ENCODE data around the gene SND1.

Gene SND1

GRCh38 chr7:127816354-127817190 lies 164.6 kb downstream of the SND1 start:
- Histone ChIP-seq H3K9me3 (ENCODE audit: severe bottlenecking) (no peaks in the 10 kb centered on the region), H3K27ac (ENCODE audit: poor library complexity, severe bottlenecking) (no peak overlapping the region), H3K27me3 (ENCODE audit: insufficient read depth, poor library complexity, severe bottlenecking) (no peaks in the 10 kb centered on the region), H3K36me3 (ENCODE audit: low read depth) (no peaks in the 10 kb centered on the region), H3K4me3 (ENCODE audit: severe bottlenecking) (no peak overlapping the region), H3K4me1 (ENCODE audit: insufficient read depth, poor library complexity, severe bottlenecking) (peaks cover 11% of the 10 kb centered on the region)
- ATAC-seq (ENCODE audit: low read depth) (no peak), DNase-seq (ENCODE audit: low spot score) (no peak)
- TF ChIP-seq CTCF (IDR thresholded peaks at IDR 0.05; ENCODE audit: poor library complexity, severe bottlenecking): no peak

- no peaks in the 10 kb centered on the region for H3K9me3 ChIP-seq (ENCODE audit: severe bottlenecking)
- H3K4me3 ChIP-seq (ENCODE audit: severe bottlenecking): no peak overlapping the region
- H3K4me1 ChIP-seq (ENCODE audit: insufficient read depth, poor library complexity, severe bottlenecking): peaks cover 14% of the 10 kb centered on the region
- DNase-seq (ENCODE audit: low spot score) (no peak), ATAC-seq (ENCODE audit: low read depth) (no peak)
- TF ChIP-seq CTCF (IDR thresholded peaks at IDR 0.05; ENCODE audit: poor library complexity, severe bottlenecking): no peak
- no peaks in the 10 kb centered on the region for H3K27me3 ChIP-seq (ENCODE audit: insufficient read depth, poor library complexity, severe bottlenecking)
- H3K27ac ChIP-seq (ENCODE audit: poor library complexity, severe bottlenecking): no peak overlapping the region
- H3K36me3 ChIP-seq (ENCODE audit: low read depth): no peaks in the 10 kb centered on the region
Observed at GRCh38 chr7:127817466-127817865, 165.5 kb downstream of the SND1 start.

- Histone ChIP-seq H3K27ac (ENCODE audit: poor library complexity, severe bottlenecking) (no peak overlapping the region), H3K4me1 (ENCODE audit: insufficient read depth, poor library complexity, severe bottlenecking) (peaks cover 20% of the 10 kb centered on the region), H3K27me3 (ENCODE audit: insufficient read depth, poor library complexity, severe bottlenecking) (no peaks in the 10 kb centered on the region), H3K9me3 (ENCODE audit: severe bottlenecking) (no peaks in the 10 kb centered on the region), H3K36me3 (ENCODE audit: low read depth) (no peaks in the 10 kb centered on the region), H3K4me3 (ENCODE audit: severe bottlenecking) (no peak overlapping the region)
- no peak for DNase-seq (ENCODE audit: low spot score)
- no peak for TF ChIP-seq CTCF (IDR thresholded peaks at IDR 0.05; ENCODE audit: poor library complexity, severe bottlenecking)
- ATAC-seq (ENCODE audit: low read depth): no peak
Observed at GRCh38 chr7:127818306-127818705, 166.3 kb downstream of the SND1 start.

GRCh38 chr7:127819975-127820731 lies 168.2 kb downstream of the SND1 start:
- H3K4me3 ChIP-seq (ENCODE audit: severe bottlenecking): no peak overlapping the region
- H3K4me1 ChIP-seq (ENCODE audit: insufficient read depth, poor library complexity, severe bottlenecking): peaks cover 25% of the 10 kb centered on the region
- no peak for TF ChIP-seq CTCF (IDR thresholded peaks at IDR 0.05; ENCODE audit: poor library complexity, severe bottlenecking)
- H3K27me3 ChIP-seq (ENCODE audit: insufficient read depth, poor library complexity, severe bottlenecking): no peaks in the 10 kb centered on the region
- peak; percentile 38; the same call in 2 of the 3 replicates for ATAC-seq (ENCODE audit: low read depth)
- DNase-seq (ENCODE audit: low spot score): no peak
- no peaks in the 10 kb centered on the region for H3K36me3 ChIP-seq (ENCODE audit: low read depth)
- no peaks in the 10 kb centered on the region for H3K9me3 ChIP-seq (ENCODE audit: severe bottlenecking)
- no peak overlapping the region for H3K27ac ChIP-seq (ENCODE audit: poor library complexity, severe bottlenecking)
